ENCODE data around the gene VASH2.
"Not testable (repeated sequence)": the region's sequence is repeated elsewhere in the genome, so short reads cannot be mapped to it uniquely, and the experiment has no call there.

Gene VASH2

DNA sequence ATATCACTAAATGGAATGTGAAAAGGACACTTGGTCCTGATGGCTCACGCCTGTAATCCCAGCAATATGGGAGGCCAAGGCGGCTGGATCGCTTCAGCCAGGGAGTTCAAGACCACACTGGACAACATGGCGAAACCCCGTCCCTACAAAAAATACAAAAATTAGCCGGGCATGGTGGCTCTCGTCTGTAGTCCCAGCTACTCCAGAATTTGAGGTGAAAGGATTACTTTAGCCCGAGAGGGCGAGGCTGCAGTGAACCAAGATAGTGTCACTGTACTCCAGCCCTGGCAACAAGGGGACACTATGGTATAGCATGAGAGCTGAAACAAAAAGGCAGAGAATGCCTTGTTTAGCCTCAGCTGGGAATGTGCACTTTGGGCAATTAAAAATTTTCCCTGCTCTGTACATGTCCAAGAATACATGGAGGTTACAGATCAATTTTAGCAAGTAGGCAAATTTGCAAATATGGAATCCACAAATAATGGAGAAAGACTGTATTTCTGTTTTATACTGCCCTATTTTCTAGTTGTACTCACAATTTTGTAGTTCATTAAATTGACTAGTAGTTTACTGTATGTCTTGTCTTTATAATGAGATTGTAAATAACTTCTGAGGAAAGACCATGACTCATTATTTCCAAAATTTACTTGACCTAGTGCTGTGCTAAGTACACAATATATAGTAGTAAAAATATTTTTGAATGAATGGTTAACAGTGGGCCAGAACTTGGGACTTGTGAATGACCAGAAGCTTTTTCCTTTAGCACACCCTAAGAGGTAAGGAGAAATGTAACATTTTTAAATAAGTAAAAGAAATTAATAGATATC, 67.3 kb downstream of the VASH2 start:
- H4K20me1 ChIP-seq (ENCODE audit: insufficient read depth, low read length) = no peaks in the 10 kb centered on the region
- no peak overlapping the region for H3K27ac ChIP-seq (ENCODE audit: low read depth, low read length, poor library complexity, severe bottlenecking)
- peaks cover 24% of the 10 kb centered on the region for H3K4me1 ChIP-seq (ENCODE audit: insufficient read depth, low read length, severe bottlenecking)
- no peaks in the 10 kb centered on the region for H3K9me3 ChIP-seq (ENCODE audit: low read length)
- H2AFZ ChIP-seq (ENCODE audit: low read length) = no peak overlapping the region
- TF ChIP-seq EZH2 (IDR thresholded peaks at IDR 0.05; ENCODE audit: borderline replicate concordance, low read length) = no peak
- TF ChIP-seq, protein P1, sequence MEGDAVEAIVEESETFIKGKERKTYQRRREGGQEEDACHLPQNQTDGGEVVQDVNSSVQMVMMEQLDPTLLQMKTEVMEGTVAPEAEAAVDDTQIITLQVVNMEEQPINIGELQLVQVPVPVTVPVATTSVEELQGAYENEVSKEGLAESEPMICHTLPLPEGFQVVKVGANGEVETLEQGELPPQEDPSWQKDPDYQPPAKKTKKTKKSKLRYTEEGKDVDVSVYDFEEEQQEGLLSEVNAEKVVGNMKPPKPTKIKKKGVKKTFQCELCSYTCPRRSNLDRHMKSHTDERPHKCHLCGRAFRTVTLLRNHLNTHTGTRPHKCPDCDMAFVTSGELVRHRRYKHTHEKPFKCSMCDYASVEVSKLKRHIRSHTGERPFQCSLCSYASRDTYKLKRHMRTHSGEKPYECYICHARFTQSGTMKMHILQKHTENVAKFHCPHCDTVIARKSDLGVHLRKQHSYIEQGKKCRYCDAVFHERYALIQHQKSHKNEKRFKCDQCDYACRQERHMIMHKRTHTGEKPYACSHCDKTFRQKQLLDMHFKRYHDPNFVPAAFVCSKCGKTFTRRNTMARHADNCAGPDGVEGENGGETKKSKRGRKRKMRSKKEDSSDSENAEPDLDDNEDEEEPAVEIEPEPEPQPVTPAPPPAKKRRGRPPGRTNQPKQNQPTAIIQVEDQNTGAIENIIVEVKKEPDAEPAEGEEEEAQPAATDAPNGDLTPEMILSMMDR (IDR thresholded peaks at IDR 0.05; ENCODE audit: low read length) = no peak
- H3F3A ChIP-seq (ENCODE audit: insufficient read depth, low read length) = no peaks in the 10 kb centered on the region
- H3K9ac ChIP-seq (ENCODE audit: low read length) = no peak overlapping the region
- no peak overlapping the region for H3K4me2 ChIP-seq (ENCODE audit: low read length)
- no peaks in the 10 kb centered on the region for H3K36me3 ChIP-seq (ENCODE audit: insufficient read depth, low read length)
- H3K4me3 ChIP-seq (ENCODE audit: low read depth, low read length, poor library complexity, severe bottlenecking) = no peak overlapping the region
- H3K79me2 ChIP-seq (ENCODE audit: insufficient read depth, low read length) = peaks cover 14% of the 10 kb centered on the region
- H3K27me3 ChIP-seq (ENCODE audit: insufficient read depth, low read length) = no peaks in the 10 kb centered on the region
- H3K9me2 ChIP-seq (ENCODE audit: low read depth, low read length) = no peaks in the 10 kb centered on the region

DNA sequence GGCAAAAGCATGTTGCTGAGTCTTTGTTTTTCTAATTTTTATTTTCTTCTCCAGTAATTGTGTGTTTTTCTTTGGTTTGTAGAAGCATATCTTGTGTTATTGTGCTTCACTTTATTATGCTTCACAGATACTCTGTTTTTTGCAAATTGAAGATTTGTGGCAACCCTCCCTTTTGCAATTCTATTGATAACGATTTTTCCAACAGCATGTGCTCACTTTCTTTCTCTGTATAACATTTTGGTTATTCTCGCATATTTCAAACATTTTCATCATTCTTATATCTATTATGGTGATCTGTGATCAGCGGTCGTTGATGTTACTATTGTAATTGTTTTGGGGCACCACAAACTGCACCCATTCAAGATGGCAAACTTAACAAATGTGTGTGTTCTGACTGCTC, 69.1 kb downstream of the VASH2 start:
- H3K27me3 ChIP-seq (ENCODE audit: insufficient read depth, low read length) = no peaks in the 10 kb centered on the region
- H3K4me1 ChIP-seq (ENCODE audit: insufficient read depth, low read length, severe bottlenecking) = peaks cover 11% of the 10 kb centered on the region
- H3K4me3 ChIP-seq (ENCODE audit: low read depth, low read length, poor library complexity, severe bottlenecking) = no peak overlapping the region
- H3K9ac ChIP-seq (ENCODE audit: low read length) = no peak overlapping the region
- no peaks in the 10 kb centered on the region for H4K20me1 ChIP-seq (ENCODE audit: insufficient read depth, low read length)
- H3K36me3 ChIP-seq (ENCODE audit: insufficient read depth, low read length) = no peaks in the 10 kb centered on the region
- H3K9me2 ChIP-seq (ENCODE audit: low read depth, low read length) = no peaks in the 10 kb centered on the region
- no peaks in the 10 kb centered on the region for H3K9me3 ChIP-seq (ENCODE audit: low read length)
- no peak for TF ChIP-seq EZH2 (IDR thresholded peaks at IDR 0.05; ENCODE audit: borderline replicate concordance, low read length)
- TF ChIP-seq, protein P1 (IDR thresholded peaks at IDR 0.05; ENCODE audit: low read length) = no peak
- no peak overlapping the region for H3K27ac ChIP-seq (ENCODE audit: low read depth, low read length, poor library complexity, severe bottlenecking)
- no peak overlapping the region for H3K4me2 ChIP-seq (ENCODE audit: low read length)
- peaks cover 6% of the 10 kb centered on the region for H3K79me2 ChIP-seq (ENCODE audit: insufficient read depth, low read length)
- no peak overlapping the region for H2AFZ ChIP-seq (ENCODE audit: low read length)
- no peaks in the 10 kb centered on the region for H3F3A ChIP-seq (ENCODE audit: insufficient read depth, low read length)

DNA sequence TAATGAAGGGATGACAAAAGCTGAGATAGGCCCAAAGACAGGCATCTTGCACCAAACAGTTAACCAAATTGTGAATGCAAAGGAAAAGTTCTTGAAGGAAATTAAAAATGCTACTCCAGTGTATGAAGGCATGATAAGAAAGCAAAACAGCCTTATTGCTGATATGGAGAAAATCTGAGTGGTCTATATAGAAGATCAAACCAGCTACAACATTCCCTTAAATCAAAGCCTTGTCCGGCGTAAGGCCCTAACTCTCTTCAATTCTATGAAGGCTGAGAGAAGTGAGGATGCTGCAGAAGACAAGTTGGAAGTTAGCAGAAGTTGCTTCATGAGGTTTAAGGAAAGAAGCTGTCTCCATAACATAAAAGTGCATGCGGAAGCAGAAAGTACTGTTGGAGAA, 69.7 kb downstream of the VASH2 start:
- TF ChIP-seq, protein P1 (IDR thresholded peaks at IDR 0.05; ENCODE audit: low read length) = no peak
- TF ChIP-seq EZH2 (IDR thresholded peaks at IDR 0.05; ENCODE audit: borderline replicate concordance, low read length) = no peak
- Histone ChIP-seq H2AFZ (ENCODE audit: low read length) (no peak overlapping the region), H3K27me3 (ENCODE audit: insufficient read depth, low read length) (no peaks in the 10 kb centered on the region), H3K4me1 (ENCODE audit: insufficient read depth, low read length, severe bottlenecking) (peaks cover 7% of the 10 kb centered on the region), H3K9me3 (ENCODE audit: low read length) (0 out of 2 replicates have a peak, but pooled peaks cover 2% of the 10 kb centered on the region), H4K20me1 (ENCODE audit: insufficient read depth, low read length) (no peaks in the 10 kb centered on the region), H3K79me2 (ENCODE audit: insufficient read depth, low read length) (peaks cover under 1% of the 10 kb centered on the region; the same call in 1 of the 2 replicates), H3K4me3 (ENCODE audit: low read depth, low read length, poor library complexity, severe bottlenecking) (no peak overlapping the region), H3F3A (ENCODE audit: insufficient read depth, low read length) (no peaks in the 10 kb centered on the region), H3K9me2 (ENCODE audit: low read depth, low read length) (no peaks in the 10 kb centered on the region), H3K4me2 (ENCODE audit: low read length) (no peak overlapping the region), H3K27ac (ENCODE audit: low read depth, low read length, poor library complexity, severe bottlenecking) (no peak overlapping the region), H3K36me3 (ENCODE audit: insufficient read depth, low read length) (no peaks in the 10 kb centered on the region; the same call in 1 of the 2 replicates), H3K9ac (ENCODE audit: low read length) (no peak overlapping the region)

DNA sequence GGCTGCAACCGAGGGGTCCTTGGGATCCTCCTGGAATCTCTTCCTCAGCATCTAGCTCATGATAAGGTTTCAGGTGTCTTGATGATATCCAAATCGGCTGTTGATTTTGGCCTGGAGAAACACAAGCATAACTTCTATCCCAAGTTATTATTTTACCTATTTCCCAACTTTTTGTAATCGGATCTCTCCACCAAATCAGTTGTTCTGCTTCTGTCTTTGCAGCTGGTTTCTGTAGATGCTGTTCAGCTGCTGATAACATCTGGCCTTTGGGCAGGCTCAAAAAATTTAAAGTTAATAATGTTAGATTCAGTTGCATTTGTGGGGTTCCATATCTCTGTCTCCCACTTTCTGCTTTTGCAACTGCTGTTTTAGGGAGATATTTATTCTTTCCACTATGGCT, 76.7 kb downstream of the VASH2 start:
- not testable (repeated sequence) for H2AFZ ChIP-seq (ENCODE audit: low read length); H4K20me1 ChIP-seq (ENCODE audit: insufficient read depth, low read length); H3K79me2 ChIP-seq (ENCODE audit: insufficient read depth, low read length); H3K36me3 ChIP-seq (ENCODE audit: insufficient read depth, low read length); H3K4me1 ChIP-seq (ENCODE audit: insufficient read depth, low read length, severe bottlenecking); H3K27me3 ChIP-seq (ENCODE audit: insufficient read depth, low read length); H3K4me3 ChIP-seq (ENCODE audit: low read depth, low read length, poor library complexity, severe bottlenecking); H3K9me2 ChIP-seq (ENCODE audit: low read depth, low read length); H3F3A ChIP-seq (ENCODE audit: insufficient read depth, low read length); H3K9me3 ChIP-seq (ENCODE audit: low read length); H3K9ac ChIP-seq (ENCODE audit: low read length); H3K4me2 ChIP-seq (ENCODE audit: low read length); H3K27ac ChIP-seq (ENCODE audit: low read depth, low read length, poor library complexity, severe bottlenecking)

Data from OCI-LY1 (cell line).